ENCODE results near the gene SLC22A8.

Gene SLC22A8

DNA sequence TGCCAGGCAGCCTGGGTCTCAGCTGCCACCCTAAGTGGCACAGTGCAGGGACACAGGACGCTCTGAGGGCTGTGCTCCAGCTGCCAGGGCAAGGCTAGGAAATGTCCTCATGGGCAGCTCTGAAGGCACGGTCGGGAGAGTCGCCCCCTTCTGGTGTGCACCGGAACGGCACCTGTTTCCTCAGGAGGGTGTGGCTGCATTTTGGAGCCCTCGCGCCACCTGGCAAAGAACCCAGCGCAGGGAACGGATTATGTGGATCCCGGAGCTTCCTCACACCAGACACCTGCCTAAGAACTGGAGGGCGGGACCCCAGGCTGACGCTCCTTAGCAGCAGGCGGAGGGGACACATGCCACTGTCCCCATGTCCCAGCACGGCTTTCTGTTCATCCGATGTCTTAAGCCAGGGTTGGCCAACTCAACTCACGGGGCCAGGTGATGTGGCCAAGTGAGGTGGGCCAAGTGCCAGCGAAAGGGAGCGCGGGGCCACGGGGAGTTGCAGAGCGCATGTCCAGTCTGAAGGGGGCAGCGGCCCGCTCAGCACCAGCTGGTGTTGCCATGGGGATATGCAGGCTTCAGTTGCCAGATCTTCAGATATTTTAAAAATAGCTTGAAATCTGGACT, 5.1 kb upstream of the SLC22A8 start:
- no peak overlapping the region for H3K4me3 ChIP-seq (ENCODE audit: low read depth, low read length)
- TF ChIP-seq CTCF (IDR thresholded peaks at IDR 0.05; ENCODE audit: borderline replicate concordance, insufficient read depth, low read depth, low read length): peak; percentile 64

- no peak overlapping the region for H3K4me3 ChIP-seq (ENCODE audit: low read depth, low read length)
- TF ChIP-seq CTCF (IDR thresholded peaks at IDR 0.05; ENCODE audit: borderline replicate concordance, insufficient read depth, low read depth, low read length): no peak
Measured at GRCh38 chr11:63019506-63019905, 3.9 kb upstream of the SLC22A8 start.

- TF ChIP-seq CTCF (IDR thresholded peaks at IDR 0.05; ENCODE audit: borderline replicate concordance, insufficient read depth, low read depth, low read length): no peak
- no peak overlapping the region for H3K4me3 ChIP-seq (ENCODE audit: low read depth, low read length)
Measured at GRCh38 chr11:63017306-63017974, 1.8 kb upstream of the SLC22A8 start.

GRCh38 chr11:63014408-63015055, 1.1 kb downstream of the SLC22A8 start:
- TF ChIP-seq CTCF (IDR thresholded peaks at IDR 0.05; ENCODE audit: borderline replicate concordance, insufficient read depth, low read depth, low read length): no peak
- no peak overlapping the region for H3K4me3 ChIP-seq (ENCODE audit: low read depth, low read length)

DNA sequence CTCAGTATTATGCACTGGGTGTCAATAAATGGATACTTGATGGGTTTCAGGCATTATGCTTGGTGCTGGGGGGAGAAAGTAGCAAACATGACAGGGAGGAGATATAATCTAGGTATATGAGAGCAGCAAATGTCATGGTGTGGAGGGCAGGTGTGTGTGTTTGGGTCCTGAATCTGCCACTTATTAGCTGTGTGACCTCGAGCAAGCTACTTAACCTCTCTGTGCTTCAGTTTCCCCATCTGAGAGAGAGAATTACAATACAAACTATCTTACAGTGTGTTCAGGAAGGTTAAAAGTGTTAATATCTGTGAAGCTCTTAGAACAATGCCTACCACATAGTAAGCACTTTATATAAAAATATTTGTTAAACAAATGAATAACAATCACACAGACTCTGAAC, 2.8 kb downstream of the SLC22A8 start:
- no peak for TF ChIP-seq CTCF (IDR thresholded peaks at IDR 0.05; ENCODE audit: borderline replicate concordance, insufficient read depth, low read depth, low read length)
- no peak overlapping the region for H3K4me3 ChIP-seq (ENCODE audit: low read depth, low read length)

DNA sequence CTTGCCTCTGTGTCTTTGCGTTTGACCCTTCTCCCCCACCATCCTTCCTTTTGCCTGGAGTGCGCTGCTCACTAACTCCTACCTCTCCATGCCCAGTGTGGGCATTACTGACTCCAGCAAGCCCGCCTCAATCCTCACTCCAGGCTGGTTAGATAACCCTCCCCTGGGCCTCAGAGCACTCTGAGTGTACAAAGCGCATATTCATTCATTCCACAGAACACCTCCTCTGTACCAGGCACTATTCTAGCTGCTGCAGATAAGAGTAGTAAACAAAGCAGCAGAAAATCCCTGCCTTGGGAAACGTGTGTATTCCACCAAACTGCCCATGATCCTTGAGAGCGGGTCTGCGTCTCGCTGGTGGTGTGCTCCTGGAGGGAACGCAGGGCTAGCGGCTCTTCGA, 3.2 kb downstream of the SLC22A8 start:
- no peak overlapping the region for H3K4me3 ChIP-seq (ENCODE audit: low read depth, low read length)
- no peak for TF ChIP-seq CTCF (IDR thresholded peaks at IDR 0.05; ENCODE audit: borderline replicate concordance, insufficient read depth, low read depth, low read length)
